Muscle of leg (tissue), 11 donors: ENCODE measurements around the gene ACTL6A. TPM values are rescaled to one million over a fixed set of nuclear protein-coding genes. Genes with fewer than 3 reads are reported as not detected.

ENCODE experiments used
- DNase-seq: peaks from one replicate; pipeline ENCODE4 v3.0.0; 2013
- H3K27ac ChIP-seq: one replicate; pipeline ENCODE4 v1.5.1; 2013; ENCODE audit warnings: mild to moderate bottlenecking, low read length, control low read depth
- H3K27me3 ChIP-seq: one replicate; pipeline ENCODE4 v1.6.1; 2013; ENCODE audit warnings: low read length; ENCODE audit not compliant: control insufficient read depth, insufficient read depth
- H3K36me3 ChIP-seq: one replicate; pipeline ENCODE4 v1.6.1; 2013; ENCODE audit warnings: low read length; ENCODE audit not compliant: control insufficient read depth, insufficient read depth
- H3K4me1 ChIP-seq: one replicate; pipeline ENCODE4 v1.6.1; 2013; ENCODE audit warnings: low read length; ENCODE audit not compliant: control insufficient read depth, insufficient read depth
- H3K4me3 ChIP-seq: one replicate; pipeline ENCODE4 v1.5.1; 2013; ENCODE audit warnings: low read length, control low read depth
- H3K9me3 ChIP-seq: replicated peaks from 2 replicates; pipeline ENCODE4 v1.6.1; 2013; ENCODE audit warnings: low read depth, low read length; ENCODE audit not compliant: control insufficient read depth
- WGBS: methylation state at CpG from one replicate; pipeline ENCODE4 v1.1.5; 2013; ENCODE audit warnings: missing lambda C conversion rate; ENCODE audit not compliant: insufficient coverage; 5-methylcytosine and 5-hydroxymethylcytosine counted together
- polyA plus RNA-seq, 8 donors: library from polyadenylated mRNA; unstranded; fragments of 120-200 nt; gene quantifications; one replicate each; pipeline versions ENCODE4 v1.2.1 to v1.2.3, GENCODE V29; 2013; ENCODE audit warnings: inconsistent platforms in 1 of 8, low replicate concordance in 1 of 8; ENCODE audit not compliant: insufficient read length in 8 of 8, insufficient read depth in 1 of 8
- total RNA-seq: library from RNA; stranded (reverse); fragments of 120-200 nt; gene quantifications from one replicate; pipeline ENCODE4 v1.2.4, GENCODE V29; 2013

The ACTL6A gene
- total and polyA plus RNA-seq, 9 donors, result 33.6 to 57.6 (median 43.9) TPM

DNA sequence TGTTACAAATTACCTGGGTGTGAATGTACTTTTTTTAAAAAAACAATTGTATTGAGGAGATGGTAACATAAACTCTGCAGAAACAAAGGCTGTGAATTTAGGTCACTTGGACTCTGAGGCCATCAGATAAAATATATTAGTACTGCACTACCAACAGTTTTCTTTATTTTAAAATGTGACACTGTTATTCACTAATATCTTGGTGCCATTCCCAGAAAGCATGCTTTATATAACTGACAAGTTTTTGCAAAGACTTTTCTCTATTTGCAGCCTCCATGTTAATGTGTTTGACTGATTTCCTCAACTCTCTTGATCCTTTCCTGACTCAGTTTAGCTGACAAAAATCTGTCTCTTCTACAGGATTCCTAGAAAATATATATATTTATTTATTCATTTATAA, 26.5 kb upstream of the ACTL6A start:
- Histone ChIP-seq H3K4me3 (no peak overlapping the region), H3K4me1 (no peaks in the 10 kb centered on the region), H3K9me3 (no peaks in the 10 kb centered on the region), H3K27me3 (peaks cover 2% of the 10 kb centered on the region), H3K36me3 (no peaks in the 10 kb centered on the region), H3K27ac (no peak overlapping the region)
- peak; percentile 30 for DNase-seq

DNA sequence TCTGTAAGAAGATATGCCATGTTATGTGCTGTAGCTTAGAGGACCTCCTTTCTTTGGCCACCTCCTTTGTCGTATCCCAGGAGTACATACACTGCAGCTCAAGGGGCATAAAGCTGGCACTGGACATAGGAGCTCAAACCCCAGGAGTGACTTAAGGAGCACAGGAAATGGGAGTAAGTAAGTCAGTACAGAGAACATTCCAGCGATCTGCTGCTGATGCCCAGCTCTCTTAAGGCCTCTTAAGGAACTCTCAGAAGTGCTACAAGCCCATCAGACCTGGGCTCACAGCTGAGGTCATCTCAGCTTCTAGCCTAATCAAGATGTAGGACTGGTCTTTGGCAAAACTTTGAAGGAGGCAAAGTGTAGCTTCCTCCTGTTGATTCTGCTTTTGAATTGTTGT, 21.6 kb upstream of the ACTL6A start:
- 22% methylated on average over 1 of the region's 2 CpGs for WGBS
- no peak for DNase-seq

GRCh38 chr3:179541596-179541995, 21.1 kb upstream of the ACTL6A start:
- Histone ChIP-seq H3K27ac (no peak overlapping the region), H3K9me3 (no peaks in the 10 kb centered on the region), H3K36me3 (no peaks in the 10 kb centered on the region), H3K4me3 (no peak overlapping the region), H3K4me1 (no peaks in the 10 kb centered on the region), H3K27me3 (peaks cover 2% of the 10 kb centered on the region)
- no peak for DNase-seq
- WGBS, result 100% methylated on average over 1 of the region's 1 CpG

More for the DNA sequence above, 21.6 kb upstream of the ACTL6A start:
- no peaks in the 10 kb centered on the region for H3K9me3 ChIP-seq
- no peak overlapping the region for H3K4me3 ChIP-seq
- no peaks in the 10 kb centered on the region for H3K36me3 ChIP-seq
- H3K4me1 ChIP-seq, result no peaks in the 10 kb centered on the region
- peaks cover 2% of the 10 kb centered on the region for H3K27me3 ChIP-seq
- no peak overlapping the region for H3K27ac ChIP-seq

- H3K4me3 ChIP-seq, result no peak overlapping the region
- H3K27ac ChIP-seq, result no peak overlapping the region
- H3K4me1 ChIP-seq, result no peaks in the 10 kb centered on the region
- DNase-seq, result no peak
- no peaks in the 10 kb centered on the region for H3K9me3 ChIP-seq
- H3K36me3 ChIP-seq, result no peaks in the 10 kb centered on the region
- peaks cover 2% of the 10 kb centered on the region for H3K27me3 ChIP-seq
Observed at GRCh38 chr3:179542375-179542774, 20.4 kb upstream of the ACTL6A start.

DNA sequence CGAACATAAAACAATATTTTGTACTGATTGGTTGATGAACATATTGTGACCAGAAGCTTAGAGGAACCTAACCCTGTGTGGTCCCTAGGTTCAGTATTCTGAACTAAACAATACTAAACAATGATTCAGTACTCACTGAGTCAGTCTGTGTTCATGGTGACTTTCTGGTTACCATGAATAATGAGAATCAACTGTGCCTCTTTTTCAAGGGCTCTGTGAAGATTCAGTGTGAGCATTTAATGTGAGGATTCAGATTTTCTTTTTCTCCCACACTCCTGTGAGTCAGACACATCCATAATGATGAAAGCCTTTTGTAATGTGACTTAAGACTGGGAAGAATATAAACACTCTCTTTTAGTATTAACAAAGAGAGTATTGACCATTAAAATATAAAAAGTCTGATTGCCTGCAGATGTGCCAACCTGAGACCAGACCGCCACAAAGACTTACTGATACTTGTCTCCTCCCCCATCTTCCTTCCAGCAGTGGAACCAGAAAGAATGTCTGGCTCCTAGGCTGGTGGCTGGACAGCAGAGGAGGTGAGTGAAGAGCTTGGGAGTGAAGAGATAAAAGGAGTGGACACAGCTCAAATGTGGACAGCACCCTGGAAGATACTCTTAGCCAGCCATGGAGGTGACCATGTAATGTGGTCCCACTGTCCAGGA, 17.6 kb upstream of the ACTL6A start:
- Histone ChIP-seq H3K36me3 (no peaks in the 10 kb centered on the region), H3K27me3 (no peaks in the 10 kb centered on the region), H3K27ac (no peak overlapping the region), H3K9me3 (no peaks in the 10 kb centered on the region), H3K4me1 (no peaks in the 10 kb centered on the region), H3K4me3 (no peak overlapping the region)
- WGBS, result no CpG with 5 or more reads among the region's 2 CpGs
- DNase-seq, result no peak

DNA sequence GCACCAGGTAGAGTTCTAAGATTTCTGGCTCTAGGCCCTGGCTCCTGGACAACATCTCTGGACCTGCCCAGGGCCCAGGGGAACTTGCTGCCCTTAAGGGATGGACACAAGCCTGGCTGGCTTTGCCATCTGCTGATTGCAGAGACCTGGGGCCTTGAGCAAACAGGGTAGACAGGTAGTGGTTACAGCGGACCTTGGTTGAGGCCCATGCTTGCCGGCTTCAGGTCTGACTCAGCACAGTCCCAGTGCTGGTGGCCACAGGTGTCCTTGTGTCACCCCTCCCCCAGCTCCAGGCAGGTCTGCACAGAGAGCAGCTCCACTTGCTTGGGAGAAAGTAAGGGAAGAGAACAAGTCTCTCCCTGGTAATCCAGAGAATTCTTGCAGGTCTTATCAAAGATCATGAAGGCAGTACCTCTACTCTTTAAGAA, 15.9 kb upstream of the ACTL6A start:
- no peaks in the 10 kb centered on the region for H3K9me3 ChIP-seq
- no peaks in the 10 kb centered on the region for H3K27me3 ChIP-seq
- H3K4me1 ChIP-seq, result peaks cover 6% of the 10 kb centered on the region
- WGBS, result 83% methylated on average over 1 of the region's 2 CpGs
- no peak overlapping the region for H3K27ac ChIP-seq
- no peak for DNase-seq
- H3K4me3 ChIP-seq, result no peak overlapping the region
- no peaks in the 10 kb centered on the region for H3K36me3 ChIP-seq

DNA sequence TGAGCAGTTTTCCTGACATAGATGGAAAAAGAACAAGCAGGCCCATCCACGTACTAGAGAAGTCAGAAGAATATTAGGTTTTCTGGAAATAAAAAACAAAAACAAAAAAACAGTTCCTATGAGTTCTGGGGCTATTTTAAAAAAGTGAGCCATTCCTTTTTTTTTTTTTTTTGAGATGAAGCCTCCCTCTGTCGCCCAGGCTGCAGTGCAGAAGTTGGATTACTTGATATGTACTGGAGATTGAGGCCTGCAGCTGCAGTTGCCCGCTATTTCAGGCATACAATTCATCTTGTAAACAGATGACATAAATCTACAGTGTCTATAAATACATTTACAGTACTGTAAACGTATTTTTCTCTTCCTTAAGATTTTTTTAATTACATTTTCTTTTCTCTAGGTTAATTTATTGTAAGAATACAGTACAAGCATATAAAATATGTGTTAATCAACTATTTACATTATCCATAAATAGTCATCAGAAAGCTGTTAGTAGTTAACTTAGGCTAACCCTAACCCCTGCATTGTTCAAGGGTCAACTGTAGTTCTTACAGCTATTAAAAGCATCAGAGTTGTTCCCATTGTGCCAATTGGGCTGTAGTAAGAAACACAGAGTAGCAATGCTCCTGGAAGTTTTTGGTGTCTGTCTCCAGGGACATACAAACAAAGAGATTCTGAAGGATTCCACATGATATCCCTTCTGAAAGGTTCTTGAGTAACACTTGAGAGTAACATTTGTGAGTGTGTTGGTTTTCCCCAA, 11.2 kb upstream of the ACTL6A start:
- DNase-seq, result peak; percentile 70
- Histone ChIP-seq H3K4me1 (peaks cover 6% of the 10 kb centered on the region), H3K4me3 (no peak overlapping the region)

DNA sequence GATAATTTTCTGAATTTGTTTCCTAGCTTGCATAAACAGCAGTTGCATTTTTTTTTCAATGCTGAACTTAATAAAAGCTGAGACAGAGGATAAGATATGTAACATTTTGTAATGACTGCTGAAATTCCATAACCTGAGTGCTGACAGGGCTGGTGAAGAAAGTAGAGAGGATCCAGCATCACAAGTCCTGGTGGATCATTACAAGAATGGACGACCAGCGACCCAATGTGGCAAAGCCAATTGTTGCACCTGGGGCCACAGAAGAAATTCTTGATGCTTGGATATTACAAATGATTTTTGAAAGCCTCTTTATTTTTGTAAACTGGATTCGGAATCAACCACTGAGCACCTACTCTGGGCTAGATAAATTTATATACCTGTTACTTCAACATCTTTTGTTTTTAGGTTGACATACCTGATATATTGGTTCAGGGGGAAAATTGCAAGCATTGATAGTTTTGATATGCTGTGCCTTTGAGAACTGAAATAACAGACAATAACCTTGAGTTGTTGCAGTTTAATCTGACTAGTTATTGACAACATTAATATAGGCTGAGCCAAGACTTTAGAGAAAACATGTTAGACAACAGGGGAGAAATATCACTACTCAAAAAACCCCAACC, 3.9 kb upstream of the ACTL6A start:
- Histone ChIP-seq H3K4me1 (peaks cover 7% of the 10 kb centered on the region), H3K4me3 (no peak overlapping the region), H3K27me3 (no peaks in the 10 kb centered on the region), H3K9me3 (no peaks in the 10 kb centered on the region), H3K27ac (no peak overlapping the region), H3K36me3 (no peaks in the 10 kb centered on the region)
- peak; percentile 84 for DNase-seq
- 0% methylated on average over 2 of the region's 3 CpGs for WGBS

More for the DNA sequence above, 11.2 kb upstream of the ACTL6A start:
- H3K27me3 ChIP-seq, result no peaks in the 10 kb centered on the region
- H3K9me3 ChIP-seq, result no peaks in the 10 kb centered on the region
- H3K36me3 ChIP-seq, result no peaks in the 10 kb centered on the region
- WGBS, result no CpG with 5 or more reads among the region's 4 CpGs
- H3K27ac ChIP-seq, result peak overlapping the region; percentile 94

- peaks cover 8% of the 10 kb centered on the region for H3K4me1 ChIP-seq
- WGBS, result no CpG with 5 or more reads among the region's 1 CpG
- DNase-seq, result no peak
- H3K9me3 ChIP-seq, result no peaks in the 10 kb centered on the region
- no peaks in the 10 kb centered on the region for H3K27me3 ChIP-seq
- no peak overlapping the region for H3K4me3 ChIP-seq
- H3K27ac ChIP-seq, result no peak overlapping the region
- H3K36me3 ChIP-seq, result no peaks in the 10 kb centered on the region
Observed at GRCh38 chr3:179560791-179561190, 1.9 kb upstream of the ACTL6A start.

DNA sequence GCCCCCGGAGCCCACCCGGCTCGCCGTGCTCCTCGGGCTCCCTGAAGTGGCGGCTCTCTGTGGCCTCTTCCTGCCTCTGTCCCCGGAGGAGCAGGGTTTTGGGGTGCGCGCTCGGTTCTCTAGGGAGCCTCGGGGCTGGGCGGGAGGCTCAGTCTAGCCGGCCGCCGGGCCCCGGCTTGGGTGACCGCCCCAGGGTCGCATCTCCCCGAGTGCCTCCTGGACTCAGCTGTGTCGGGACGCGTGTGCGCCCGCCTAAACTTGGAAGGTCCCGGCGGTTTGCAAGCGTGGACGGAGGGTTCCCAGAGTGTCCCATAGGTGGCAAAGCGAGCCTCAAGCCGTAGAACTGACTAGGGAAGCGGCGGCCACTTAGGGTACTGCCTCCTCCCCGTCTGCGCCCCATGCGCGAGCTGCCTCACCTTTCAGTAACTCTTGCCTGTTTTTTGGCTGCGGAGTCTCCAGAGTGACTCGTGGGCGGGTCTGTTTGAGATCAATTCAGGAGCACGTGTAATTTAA, 601 bp downstream of the ACTL6A start:
- H3K36me3 ChIP-seq, result no peaks in the 10 kb centered on the region
- under 1% methylated on average over 40 of the region's 40 CpGs for WGBS
- no peaks in the 10 kb centered on the region for H3K27me3 ChIP-seq
- peak overlapping the region; percentile 97 for H3K4me3 ChIP-seq
- peak overlapping the region; percentile 97 for H3K27ac ChIP-seq
- peak; percentile 69 for DNase-seq
- peaks cover 8% of the 10 kb centered on the region for H3K4me1 ChIP-seq
- H3K9me3 ChIP-seq, result no peaks in the 10 kb centered on the region
